Osteocyte (in vitro differentiated cells): ENCODE measurements around the gene CALM3. TPM values are rescaled to one million over a fixed set of nuclear protein-coding genes. Genes with fewer than 3 reads are reported as not detected.
A peak's percentile ranks its signal among the peaks of the same experiment; 100 is the strongest.

Experiments
- DNase-seq: peaks from one replicate; pipeline ENCODE4 v3.0.0; 2021; ENCODE audit warnings: mixed read lengths; ENCODE audit not compliant: unreplicated experiment; ENCODE audit errors: extremely low spot score
- H3K27ac Mint-ChIP-seq: one replicate; pipeline ENCODE4 v1.8.0; 2021; ENCODE audit warnings: mild to moderate bottlenecking, mixed read lengths; ENCODE audit not compliant: unreplicated experiment
- H3K27me3 Mint-ChIP-seq: one replicate; pipeline ENCODE4 v1.8.0; 2021; ENCODE audit warnings: mixed read lengths; ENCODE audit not compliant: unreplicated experiment
- H3K36me3 Mint-ChIP-seq: one replicate; pipeline ENCODE4 v1.8.0; 2021; ENCODE audit warnings: mixed read lengths; ENCODE audit not compliant: unreplicated experiment
- H3K4me1 Mint-ChIP-seq: one replicate; pipeline ENCODE4 v1.8.0; 2021; ENCODE audit warnings: mixed read lengths; ENCODE audit not compliant: unreplicated experiment
- H3K4me3 Mint-ChIP-seq: one replicate; pipeline ENCODE4 v1.8.0; 2021; ENCODE audit warnings: mild to moderate bottlenecking, moderate library complexity, mixed read lengths; ENCODE audit not compliant: unreplicated experiment
- H3K9me3 Mint-ChIP-seq: one replicate; pipeline ENCODE4 v1.8.0; 2021; ENCODE audit warnings: mixed read lengths; ENCODE audit not compliant: unreplicated experiment
- total RNA-seq: library from RNA; stranded (reverse); gene quantifications from 2 replicates; pipeline ENCODE4 v1.2.1, GENCODE V29; 2021
- TF ChIP-seq, protein P1 (sequence below): fragments of 200-600 bp; sonication (generic); IDR thresholded peaks from 2 replicates; pipeline ENCODE4 v1.5.0; 2021; ENCODE audit warnings: antibody characterized with exemption, mild to moderate bottlenecking, moderate library complexity

CALM3 gene
- total RNA-seq, 1 donor from 2014 or later: 168 TPM

DNA sequence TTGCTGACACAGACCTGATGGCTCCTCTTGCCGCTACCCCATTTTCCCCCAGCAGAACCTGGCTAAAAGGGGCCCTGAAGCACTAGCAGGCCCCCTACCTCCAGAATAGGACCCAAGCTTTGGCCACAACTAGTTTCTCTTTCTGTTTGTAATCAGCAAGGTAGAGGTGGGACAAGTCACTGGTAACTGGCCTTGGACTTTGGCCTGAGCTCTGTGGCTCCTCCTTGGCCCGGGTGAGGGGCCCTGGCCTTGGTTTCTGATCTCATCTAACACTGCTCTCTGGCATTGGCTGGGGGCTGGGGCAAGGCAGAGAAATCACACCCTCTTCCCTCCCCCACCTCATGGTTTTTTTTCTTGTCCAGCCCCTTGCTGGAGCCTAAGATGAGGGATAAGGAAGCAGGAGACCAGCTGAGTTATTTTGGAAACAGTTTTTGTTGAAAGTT is 2.1 kb downstream of the CALM3 start:
- no peak for DNase-seq
- H3K4me1 Mint-ChIP-seq: peaks cover 37% of the 10 kb centered on the region
- peak overlapping the region; percentile 98 for H3K4me3 Mint-ChIP-seq
- H3K36me3 Mint-ChIP-seq: peaks cover 17% of the 10 kb centered on the region
- H3K27ac Mint-ChIP-seq: peak overlapping the region; percentile 81
- TF ChIP-seq, protein P1, sequence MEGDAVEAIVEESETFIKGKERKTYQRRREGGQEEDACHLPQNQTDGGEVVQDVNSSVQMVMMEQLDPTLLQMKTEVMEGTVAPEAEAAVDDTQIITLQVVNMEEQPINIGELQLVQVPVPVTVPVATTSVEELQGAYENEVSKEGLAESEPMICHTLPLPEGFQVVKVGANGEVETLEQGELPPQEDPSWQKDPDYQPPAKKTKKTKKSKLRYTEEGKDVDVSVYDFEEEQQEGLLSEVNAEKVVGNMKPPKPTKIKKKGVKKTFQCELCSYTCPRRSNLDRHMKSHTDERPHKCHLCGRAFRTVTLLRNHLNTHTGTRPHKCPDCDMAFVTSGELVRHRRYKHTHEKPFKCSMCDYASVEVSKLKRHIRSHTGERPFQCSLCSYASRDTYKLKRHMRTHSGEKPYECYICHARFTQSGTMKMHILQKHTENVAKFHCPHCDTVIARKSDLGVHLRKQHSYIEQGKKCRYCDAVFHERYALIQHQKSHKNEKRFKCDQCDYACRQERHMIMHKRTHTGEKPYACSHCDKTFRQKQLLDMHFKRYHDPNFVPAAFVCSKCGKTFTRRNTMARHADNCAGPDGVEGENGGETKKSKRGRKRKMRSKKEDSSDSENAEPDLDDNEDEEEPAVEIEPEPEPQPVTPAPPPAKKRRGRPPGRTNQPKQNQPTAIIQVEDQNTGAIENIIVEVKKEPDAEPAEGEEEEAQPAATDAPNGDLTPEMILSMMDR: no peak
- H3K9me3 Mint-ChIP-seq: peaks cover 8% of the 10 kb centered on the region
- H3K27me3 Mint-ChIP-seq: no peaks in the 10 kb centered on the region

- TF ChIP-seq, protein P1: no peak
- peaks cover 2% of the 10 kb centered on the region for H3K9me3 Mint-ChIP-seq
- no peak for DNase-seq
- H3K4me3 Mint-ChIP-seq: peak overlapping the region; percentile 98
- peaks cover 18% of the 10 kb centered on the region for H3K36me3 Mint-ChIP-seq
- no peaks in the 10 kb centered on the region for H3K27me3 Mint-ChIP-seq
- H3K27ac Mint-ChIP-seq: peak overlapping the region; percentile 81
- peaks cover 37% of the 10 kb centered on the region for H3K4me1 Mint-ChIP-seq
These were observed 2.7 kb downstream of the CALM3 start for GRCh38 chr19:46603752-46604231.

DNA sequence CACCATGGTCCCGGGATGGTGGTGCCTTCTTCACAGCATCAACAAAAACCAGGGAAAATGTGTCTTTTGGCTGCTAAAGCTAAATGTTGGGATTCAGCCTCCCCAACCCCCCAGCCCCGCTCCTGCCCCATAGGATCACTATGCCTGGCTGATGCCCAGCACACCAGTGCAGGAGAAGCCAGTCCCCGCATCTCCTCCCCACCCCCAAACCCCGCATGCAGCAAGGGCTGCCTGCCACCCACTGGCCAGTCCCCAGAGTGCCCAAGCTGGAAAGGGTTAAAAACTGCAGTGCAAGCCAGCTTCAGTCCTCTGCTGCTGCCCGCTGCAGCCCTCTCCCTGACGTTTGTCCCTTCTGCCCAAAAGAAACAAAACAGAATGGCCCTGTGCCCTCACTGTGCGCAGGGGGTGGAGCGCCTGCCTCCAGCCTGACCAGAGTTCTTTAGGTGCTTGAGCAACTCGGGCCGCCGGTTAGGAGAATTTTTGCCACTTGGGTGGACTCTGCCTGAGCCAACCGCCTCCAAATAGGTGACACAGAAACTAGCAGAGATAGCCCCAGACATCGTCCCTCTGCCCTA is 3.7 kb downstream of the CALM3 start:
- Mint-ChIP-seq H3K27me3 (no peaks in the 10 kb centered on the region), H3K36me3 (peaks cover 25% of the 10 kb centered on the region), H3K9me3 (no peaks in the 10 kb centered on the region), H3K4me3 (no peak overlapping the region), H3K27ac (no peak overlapping the region), H3K4me1 (peaks cover 36% of the 10 kb centered on the region)
- TF ChIP-seq, protein P1: no peak
- DNase-seq: no peak

GRCh38 chr19:46605356-46605821 is 4.3 kb downstream of the CALM3 start:
- DNase-seq: no peak
- no peak overlapping the region for H3K27ac Mint-ChIP-seq

DNA sequence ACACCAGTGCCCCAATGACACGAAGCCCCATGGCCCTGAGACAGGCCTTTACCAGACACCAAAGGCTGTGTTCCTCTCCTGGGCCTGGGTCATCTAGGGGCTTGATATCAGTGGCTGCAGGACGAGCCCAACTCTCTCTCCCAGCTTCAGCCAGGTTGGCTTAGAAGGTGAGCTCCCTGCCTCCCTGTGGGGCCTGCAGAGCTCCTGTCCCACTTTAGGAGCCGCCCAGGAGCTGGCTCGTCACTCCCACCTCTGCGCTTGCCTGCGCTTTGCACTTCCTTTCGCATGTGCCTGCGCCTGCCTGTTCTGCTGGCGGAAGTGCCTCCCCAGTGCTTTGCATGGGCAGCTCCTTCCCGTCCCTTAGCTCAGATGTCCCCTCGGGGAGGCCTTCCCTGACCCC is 4.9 kb downstream of the CALM3 start:
- H3K4me3 Mint-ChIP-seq: no peak overlapping the region
- H3K4me1 Mint-ChIP-seq: peaks cover 30% of the 10 kb centered on the region
- H3K27ac Mint-ChIP-seq: no peak overlapping the region
- DNase-seq: no peak
- TF ChIP-seq, protein P1: no peak
- H3K27me3 Mint-ChIP-seq: no peaks in the 10 kb centered on the region
- no peaks in the 10 kb centered on the region for H3K9me3 Mint-ChIP-seq
- H3K36me3 Mint-ChIP-seq: peaks cover 26% of the 10 kb centered on the region

More at GRCh38 chr19:46605356-46605821, 4.3 kb downstream of the CALM3 start:
- TF ChIP-seq, protein P1: no peak
- H3K27me3 Mint-ChIP-seq: no peaks in the 10 kb centered on the region
- no peak overlapping the region for H3K4me3 Mint-ChIP-seq
- no peaks in the 10 kb centered on the region for H3K9me3 Mint-ChIP-seq
- H3K36me3 Mint-ChIP-seq: peaks cover 26% of the 10 kb centered on the region
- peaks cover 31% of the 10 kb centered on the region for H3K4me1 Mint-ChIP-seq
